DMS153 (cell line): ENCODE data around the gene D2HGDH.

ENCODE experiments used
- DNase-seq: peaks from one replicate; lab custom pipeline; 2025; lab: John Stamatoyannopoulos, UW

The D2HGDH gene

DNA sequence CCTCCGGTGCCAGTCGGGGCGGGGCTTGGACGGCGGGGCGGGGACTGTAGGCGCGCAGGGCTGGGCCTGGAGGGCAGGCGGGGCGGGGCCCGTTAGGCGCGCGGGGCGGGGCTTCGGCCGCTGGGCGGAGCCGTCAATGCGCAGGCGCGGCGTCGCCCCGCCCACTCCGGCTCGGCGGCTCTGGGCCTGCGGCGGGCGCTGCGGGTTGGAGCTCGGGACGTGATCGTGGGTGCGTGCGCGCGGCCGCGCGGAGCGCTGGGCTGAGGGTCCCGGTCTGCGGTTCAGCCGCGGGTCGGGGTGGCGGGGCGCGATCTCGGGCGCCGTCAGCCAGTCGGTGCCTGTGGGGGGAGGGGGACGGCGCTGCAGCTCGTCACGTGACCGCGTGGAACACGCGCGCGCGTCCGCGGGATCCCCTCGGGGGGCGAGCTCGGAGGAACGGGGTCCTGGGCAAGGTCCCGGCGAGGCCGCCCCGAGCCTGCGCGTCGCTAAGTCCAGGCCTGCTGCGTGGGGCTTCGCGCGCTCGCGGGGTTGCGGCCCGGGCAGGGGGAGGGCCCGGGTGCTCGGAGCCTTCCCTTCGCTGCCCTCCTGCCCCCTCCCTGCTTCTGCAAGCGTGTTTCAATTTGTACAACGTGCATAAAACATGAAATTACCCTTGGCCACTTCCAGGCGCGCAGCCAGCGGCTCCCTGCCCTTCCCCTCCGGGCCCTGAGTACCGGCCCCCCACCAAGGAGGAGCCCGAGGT lies at the start of gene D2HGDH:
D2HGDH (plus strand) TSS at position 164 of the 742 bp plus-strand sequence. CDS start 595 bp downstream, outside the sequence.
- DNase-seq: peak; percentile 59

DNA sequence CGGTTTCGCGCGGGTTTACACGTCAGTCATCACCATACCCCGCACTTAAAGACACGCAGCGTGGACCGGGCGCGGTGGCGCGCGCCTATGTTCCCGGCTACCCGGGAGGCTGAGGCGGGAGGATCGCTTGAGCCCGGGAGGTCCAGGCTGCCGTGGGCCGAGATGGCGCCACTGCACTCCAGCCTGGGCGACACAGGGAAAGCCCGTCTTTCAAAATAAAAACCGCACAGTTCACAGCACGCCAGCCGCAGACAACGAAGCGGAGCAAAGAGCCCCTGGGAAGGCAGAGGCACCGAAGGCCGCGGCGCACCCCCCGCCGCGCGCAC lies 48.1 kb upstream of the D2HGDH start:
- DNase-seq: no peak

DNA sequence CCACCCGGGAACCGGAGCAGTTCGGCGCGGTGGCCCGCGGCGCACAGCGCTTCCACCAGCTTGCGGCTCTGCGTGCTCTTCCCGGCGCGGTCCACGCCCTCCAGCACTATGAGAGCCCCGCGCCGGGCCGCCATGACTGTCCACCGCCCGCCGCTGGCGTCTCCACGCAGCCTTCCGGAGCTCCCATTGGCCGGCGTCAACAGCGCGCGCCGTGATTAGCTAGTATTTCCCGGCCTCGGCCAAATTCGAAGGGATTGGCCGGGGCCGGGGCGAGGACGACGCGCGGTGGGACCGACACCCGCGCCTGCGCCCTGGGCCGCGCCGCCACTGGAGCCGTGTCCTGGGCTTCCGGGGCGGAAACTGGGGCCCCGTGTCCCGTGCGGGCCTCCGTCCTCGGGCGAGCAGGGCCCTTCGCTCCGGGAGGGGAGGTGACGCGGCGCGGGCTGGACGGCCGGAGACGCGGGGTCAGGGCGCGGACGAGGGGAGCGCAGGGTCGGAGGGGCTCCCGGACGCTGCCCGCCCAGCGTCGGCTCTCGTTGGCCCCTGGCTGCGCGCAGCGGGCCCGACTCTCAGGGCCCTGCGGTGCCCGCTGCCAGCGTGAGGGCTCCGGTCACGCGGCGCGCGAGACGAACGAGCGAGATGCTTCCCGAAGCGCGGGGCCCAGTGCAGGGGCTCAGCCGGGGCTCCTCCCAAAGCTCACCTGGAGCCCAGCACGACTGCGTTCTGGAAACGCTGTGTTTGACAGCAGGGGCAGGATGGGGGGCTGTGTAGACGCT lies 47.6 kb upstream of the D2HGDH start, which contains the start of gene DTYMK:
DTYMK (minus strand) TSS at position 166 of the 776 bp plus-strand sequence; CDS start at position 134, 32 bp downstream.
- DNase-seq: peak; percentile 84

DNA sequence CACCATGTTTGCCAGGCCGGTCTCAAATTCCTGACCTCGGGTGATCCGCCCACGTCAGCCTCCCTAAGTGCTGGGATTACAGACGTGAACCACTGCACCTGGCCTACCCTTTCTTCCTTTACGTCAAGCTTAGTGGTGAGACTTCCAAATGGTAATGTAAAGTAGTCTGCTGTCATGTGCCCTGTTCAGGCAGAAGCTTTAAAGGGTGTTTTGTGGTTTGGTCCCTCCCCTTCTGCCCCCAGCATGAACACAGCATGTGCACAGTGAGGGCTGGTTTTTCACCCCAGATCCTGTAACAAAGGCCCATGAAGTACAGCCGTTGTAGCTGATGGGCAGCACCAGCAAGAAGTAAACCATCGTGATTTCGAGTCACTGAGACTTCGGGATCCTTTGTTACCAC lies 45.1 kb upstream of the D2HGDH start:
- no peak for DNase-seq

DNA sequence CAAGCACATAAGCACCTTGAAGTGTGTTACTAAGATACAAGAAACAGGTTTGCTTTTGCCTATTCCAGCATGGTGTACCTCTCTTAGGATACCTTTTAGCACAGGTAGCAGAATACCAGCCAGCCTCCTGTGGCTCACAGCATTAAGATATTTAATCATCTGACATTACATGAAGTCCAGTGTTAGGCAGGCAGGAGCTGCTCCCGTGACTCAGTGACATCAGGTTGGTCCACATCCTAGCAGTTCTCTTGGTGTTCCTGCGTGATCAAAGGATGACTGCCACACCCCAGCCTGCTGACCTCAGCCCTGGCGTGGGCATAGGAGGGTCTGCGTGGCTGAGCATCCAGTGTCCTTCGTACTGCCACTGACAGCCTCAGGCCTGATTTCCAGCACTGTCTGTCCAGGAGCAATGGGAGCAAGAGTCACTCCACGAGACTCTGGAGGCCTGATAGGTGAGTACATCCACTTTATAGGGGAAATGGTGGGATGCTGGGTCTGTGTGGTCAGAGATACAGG lies 44.2 kb upstream of the D2HGDH start:
- no peak for DNase-seq

DNA sequence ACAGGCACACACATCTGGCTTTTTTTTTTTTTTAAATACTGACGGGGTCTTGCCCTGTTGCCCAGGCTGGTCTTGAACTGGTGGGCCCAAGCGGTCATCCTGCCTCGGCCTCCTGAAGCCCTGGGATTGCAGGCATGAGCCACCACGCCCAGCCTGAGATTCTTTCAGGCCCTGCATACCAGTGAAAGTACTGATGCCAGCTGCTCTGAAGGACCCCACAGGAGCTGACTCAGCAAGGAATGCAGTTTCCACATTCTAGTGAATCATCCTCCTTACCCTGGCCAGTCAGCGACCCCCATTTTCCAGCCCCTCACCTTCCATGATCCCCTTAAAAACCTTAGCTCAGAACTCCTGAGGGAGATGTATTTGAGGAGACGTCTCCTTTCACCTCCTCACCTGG lies 42.0 kb upstream of the D2HGDH start:
- no peak for DNase-seq

DNA sequence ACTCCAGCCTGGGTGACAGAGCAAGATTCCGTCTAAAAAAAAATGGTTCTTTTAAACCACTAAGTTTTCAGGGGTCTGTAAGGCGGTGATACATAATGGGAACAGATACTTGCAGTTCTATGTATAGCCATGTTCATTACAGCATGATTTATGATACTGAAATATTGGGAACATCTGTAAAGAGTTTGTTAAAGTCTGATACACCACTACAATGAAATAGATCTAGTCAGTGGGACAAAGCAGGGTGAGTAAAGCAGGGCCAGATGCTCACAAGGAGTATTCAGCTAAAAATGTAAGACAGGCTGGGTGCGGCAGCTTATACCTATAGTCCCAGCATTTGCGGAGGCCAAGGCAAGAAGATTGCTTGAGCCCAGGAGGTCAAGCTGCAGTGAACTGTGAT lies 38.8 kb upstream of the D2HGDH start:
- DNase-seq: no peak

DNA sequence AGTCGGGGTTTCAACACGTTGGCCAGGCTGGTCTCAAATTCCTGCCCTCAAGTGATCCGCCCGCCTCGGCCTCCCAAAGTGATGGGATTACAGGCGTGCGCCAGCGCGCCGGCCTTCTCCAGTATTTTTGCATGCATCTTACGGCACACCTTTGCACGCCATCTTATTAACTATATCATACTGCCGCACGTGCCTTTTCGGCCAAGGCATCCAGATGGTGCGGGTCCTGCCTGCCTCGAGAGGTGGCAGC lies 33.4 kb upstream of the D2HGDH start:
- DNase-seq: peak; percentile 86

DNA sequence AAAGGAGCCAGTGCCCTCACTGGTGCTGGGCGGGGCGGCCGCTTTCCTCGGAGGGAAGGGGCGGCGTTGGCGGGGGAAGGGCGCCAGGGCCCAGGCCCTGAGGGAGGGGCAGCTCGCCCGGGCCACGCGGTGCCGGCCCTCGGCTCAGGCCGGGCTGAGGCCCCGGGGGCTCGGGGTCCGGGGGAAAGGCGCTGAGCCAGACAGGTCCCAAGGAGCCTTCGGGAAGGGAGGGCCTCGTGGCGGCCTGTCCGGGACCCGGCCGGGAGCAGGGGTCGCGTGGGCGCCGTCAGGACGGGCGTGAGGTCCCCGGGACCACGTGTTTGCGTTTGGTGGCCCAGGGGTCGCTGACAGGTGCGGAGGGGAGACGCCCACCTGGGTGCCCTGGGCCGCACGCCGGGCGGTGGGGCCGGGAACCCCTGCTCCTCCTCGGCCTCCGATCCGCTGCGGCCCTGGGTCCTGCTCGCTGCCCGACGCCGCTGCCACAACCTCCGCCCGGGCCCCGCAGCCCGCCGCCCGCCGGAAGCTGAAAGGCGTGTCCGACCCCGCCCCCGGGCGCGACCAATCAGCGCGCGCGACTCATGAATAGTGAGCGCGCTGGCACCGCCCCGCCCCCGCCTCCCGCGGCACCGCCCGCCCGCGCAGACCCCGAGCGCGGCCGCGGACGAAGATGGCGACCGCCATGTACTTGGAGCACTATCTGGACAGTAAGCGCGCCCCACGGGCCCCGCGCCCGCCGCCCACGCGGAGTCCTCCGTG lies 32.9 kb upstream of the D2HGDH start, which contains the start of gene ING5:
ING5 (plus strand) TSS at position 641 of the 756 bp plus-strand sequence; CDS start at position 668, 27 bp downstream.
- DNase-seq: peak; percentile 80

DNA sequence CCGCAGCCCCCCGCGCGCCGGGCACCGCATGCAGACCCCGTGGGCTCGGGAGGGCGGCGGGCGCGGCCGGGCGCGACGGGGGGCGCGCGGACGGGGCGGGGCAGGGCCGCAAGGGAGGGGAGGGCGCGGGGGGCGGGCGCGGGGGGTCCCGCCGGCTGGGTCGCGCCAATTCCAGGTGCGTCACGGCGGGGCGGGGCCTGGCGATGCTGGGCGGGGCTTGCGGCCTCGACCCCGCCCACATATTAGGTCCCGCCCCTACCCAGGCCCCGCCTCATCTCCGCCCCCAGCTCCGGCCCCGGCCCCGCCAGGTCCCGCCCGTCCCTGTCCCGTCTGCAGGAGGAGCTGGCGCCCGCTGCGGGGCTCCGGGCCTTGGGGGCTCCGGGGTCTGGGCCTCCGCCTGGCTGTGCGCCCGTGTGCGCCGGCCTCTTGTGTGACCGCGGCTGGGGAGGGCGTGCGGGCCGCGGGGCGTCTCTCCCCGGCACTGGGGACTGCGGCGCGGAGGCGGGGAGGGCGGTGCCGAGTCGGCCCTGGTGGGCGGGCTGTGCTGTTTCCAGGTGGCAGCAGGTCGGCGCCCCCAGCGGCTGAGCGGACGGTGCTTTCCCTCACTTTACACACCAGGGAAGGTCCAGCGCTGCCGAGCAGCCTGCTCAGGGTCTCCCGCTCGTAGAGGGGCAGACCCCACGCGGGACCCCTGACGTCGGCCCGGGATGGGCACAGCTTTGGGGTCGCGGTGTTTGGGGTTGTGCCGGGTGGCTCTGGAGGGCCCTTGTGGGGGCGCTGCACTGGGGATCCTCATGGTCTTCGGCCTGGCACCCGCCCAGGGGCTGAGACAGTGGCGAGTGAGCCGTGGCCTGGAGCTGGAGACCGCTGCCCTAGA lies 32.0 kb upstream of the D2HGDH start:
- DNase-seq: peak; percentile 60

DNA sequence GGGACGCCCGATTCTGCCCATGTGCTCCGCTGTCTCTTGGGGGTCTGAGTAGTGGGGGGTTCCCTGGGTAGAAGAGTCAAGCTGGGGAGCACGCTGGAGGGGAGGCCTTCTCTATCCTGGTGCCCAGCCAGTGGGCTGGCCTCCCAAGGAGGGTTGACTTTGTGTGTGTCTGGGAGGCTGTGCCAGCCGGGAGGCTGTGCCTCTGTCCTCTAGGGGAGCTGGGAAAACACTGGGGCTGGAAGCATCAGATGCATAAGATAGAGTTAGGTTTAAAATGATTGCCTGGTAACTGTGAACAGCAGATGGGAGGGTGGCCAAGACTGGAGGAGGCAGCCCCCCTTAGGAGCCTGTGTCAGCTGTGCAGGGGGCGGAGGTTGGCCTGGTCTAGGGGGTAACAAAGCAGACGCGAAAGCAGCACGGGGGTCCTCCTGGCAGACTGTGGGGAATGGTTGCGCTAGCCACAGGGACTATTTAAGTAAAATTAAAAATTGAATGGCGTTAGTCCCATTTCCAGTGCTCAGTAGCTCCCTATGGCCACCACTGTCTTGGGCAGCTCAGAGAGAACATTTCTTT lies 31.3 kb upstream of the D2HGDH start:
- DNase-seq: no peak

DNA sequence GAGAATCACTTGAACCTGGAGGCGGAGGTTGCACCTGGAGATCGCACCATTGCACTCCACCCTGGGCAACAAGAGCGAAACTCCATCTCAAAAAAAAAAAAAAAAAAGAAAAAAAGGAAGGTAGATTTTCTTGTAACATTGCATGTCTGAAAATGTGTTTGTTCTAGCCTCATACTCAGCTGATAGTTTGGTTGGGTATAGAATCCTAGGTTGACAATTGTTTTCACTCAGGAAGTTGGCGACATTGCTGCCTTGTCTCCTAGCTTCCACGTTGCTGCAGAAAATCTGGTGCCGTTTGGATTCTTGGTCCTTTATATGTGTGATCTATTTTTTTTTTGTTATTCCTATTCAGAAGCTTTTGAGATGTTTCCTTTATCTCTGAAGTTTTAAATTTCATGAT lies 27.9 kb upstream of the D2HGDH start:
- DNase-seq: no peak

DNA sequence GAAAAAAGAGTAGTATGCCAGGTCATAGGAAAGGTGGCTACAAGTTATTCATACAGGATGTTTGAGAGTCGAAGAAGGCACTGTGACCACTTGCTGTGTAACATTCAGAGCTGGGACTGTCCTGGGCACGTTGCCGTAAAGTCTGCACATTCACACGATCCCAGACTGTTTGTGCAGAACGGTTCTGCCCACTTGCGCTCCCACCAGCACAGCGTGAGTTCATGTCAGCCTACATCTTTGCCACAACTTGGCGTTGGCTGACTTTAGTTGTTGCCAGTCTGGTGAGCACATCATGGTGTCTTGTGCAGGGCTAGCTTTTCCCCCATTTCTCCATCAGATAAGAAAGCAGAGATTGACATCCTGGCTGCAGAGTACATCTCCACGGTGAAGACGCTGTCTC lies 25.6 kb upstream of the D2HGDH start:
- DNase-seq: no peak

DNA sequence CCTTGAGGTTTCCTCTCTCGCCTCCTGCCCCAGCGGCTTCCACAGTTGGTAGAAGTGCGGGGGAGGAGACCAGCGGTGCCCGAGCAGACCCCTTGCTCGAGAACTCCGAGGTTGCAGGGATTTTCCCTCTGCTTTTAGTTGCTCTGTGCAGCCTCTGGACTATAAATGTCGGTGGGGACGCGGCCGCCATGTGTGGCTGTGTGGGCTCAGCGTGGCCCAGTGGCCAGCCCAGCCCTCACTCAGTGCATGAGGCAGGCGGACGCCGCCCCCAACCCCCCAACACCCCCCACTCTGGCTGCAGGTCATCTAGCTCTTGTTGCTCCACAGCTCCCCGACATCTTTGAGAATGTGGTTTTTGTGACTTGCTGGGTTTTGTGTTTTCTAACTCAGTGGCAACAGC lies 15.3 kb upstream of the D2HGDH start:
- DNase-seq: no peak

DNA sequence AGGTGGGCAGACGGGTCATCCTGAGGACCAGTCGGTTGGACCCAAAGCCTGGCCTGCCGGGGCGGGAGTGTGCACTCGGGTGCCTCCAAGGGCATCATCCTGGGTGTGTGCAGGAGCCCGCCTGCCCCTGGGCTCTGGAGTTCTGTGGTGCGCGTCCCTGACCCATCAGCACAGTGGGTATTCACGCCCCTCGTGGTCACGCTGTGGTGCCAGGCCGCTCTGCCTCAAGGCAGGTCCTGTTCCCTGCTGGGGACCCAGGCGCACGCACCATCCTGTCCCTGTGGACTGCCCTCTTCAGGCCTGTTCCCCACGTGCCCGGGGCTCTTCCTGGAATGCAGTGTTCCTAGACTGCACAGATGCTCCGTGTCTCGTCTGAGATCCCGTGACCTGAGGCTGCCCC lies 14.3 kb upstream of the D2HGDH start:
- no peak for DNase-seq

DNA sequence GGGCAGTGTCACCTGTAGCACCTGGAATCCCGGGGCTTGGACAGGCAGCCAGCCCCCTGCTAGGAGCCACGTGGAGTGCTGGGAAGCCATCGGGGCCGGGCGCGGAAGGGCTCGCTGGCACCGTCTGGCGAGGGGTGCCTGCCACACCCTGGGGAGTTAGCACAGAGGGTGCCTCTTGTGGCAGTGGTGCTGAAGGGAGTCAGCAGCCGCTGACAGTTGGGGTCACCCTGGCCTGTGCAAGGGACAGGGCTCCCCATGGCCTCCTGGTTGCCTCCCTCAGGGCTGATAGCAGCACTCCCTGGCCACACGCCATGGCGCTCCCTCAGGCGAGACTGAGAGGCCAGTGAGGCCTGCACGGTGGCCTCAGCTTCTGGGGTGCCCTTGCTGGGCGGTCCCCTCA lies 13.9 kb upstream of the D2HGDH start:
- DNase-seq: no peak

DNA sequence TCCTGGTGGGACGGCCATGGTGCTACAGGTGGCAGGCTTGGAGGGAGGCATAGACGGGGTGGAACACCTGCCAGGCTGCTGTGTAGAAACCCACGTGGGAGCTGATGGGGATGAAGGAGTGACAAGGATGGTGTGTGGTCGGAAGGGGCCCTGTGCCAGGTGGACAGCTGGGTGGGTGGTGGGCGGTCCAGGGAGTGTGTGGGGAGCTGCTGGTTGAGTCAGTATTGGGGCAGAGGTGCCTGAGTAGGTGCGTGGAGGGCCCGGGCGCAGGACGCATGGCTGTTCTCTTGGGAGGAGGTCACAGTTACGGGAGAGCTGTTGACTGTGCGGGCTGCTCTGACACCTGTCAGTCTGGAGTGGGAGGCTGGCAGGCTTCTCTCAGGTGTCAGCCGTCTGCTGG lies 12.6 kb upstream of the D2HGDH start:
- DNase-seq: no peak

DNA sequence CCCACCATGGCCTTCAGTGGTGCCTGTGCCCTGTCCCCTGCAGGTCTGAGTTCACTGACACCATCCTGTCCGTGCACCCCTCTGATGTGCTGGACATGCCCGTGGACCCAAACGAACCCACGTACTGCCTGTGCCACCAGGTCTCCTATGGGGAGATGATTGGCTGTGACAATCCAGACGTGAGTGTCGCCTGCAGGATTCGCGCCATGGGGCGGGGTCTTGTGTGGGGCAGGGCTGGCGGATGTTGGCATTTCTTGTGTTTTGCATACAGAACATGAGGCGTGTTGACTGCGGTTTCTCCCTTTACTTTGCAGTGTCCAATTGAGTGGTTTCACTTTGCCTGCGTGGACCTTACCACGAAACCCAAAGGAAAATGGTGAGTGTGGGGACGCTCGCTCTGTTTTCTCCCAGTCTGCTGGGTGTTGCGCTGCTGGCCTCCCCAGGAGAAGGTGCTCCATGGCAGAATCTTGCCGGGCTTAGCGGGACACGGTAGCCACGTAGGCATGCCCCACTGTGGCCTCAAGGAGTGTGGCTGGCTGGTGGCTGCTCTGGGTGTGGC lies 11.5 kb upstream of the D2HGDH start:
- no peak for DNase-seq

DNA sequence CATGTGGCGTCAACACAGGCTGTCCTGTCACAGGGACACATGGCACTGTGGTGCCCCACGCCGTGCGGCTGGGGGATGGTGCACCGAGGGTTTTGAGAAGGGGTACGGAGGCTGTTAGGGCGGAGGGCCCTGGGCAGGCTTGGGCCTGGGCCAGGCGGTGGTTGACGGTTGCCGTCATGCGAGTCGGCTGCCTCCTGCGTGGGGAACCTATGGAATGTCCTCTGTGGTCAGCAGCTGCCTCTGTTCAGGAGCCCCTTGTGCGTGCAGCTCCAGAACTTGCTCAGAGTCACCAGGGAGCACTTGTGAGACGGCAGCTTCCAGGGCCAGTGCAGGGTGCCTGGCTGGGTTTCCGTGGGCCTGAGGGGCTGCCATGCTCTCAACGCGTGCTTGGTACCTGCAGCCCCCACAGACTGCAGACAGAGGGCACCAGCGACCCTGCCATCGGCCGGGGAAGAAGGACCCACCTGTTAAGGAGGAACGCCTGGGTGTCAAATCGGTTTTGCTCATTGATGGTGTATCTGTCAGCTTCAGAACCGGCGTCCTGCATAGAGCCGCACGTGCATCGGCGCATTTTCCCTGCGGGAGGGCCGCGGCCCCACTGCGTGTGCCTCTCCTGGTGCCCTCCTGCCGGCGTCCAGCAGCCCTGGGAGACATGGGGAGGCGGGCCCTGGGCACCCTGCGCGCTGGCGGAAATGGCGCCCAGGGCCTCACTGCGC lies 10.0 kb upstream of the D2HGDH start:
- no peak for DNase-seq
